NCI-H1092 (cell line): ENCODE measurements around the gene PRICKLE1.

ENCODE experiments used
- DNase-seq: peaks from one replicate; lab custom pipeline; 2025; lab: John Stamatoyannopoulos, UW

The PRICKLE1 gene

GRCh38 chr12:42490261-42490842 is 99.2 kb downstream of the PRICKLE1 start:
- DNase-seq, result no peak

- DNase-seq, result no peak
Observed at GRCh38 chr12:42486407-42486806, 103.1 kb downstream of the PRICKLE1 start.

GRCh38 chr12:42485823-42486222 is 103.7 kb downstream of the PRICKLE1 start:
- no peak for DNase-seq

GRCh38 chr12:42484996-42485395 is 104.5 kb downstream of the PRICKLE1 start:
- DNase-seq, result no peak

- no peak for DNase-seq
Observed at GRCh38 chr12:42483521-42483790, 106.1 kb downstream of the PRICKLE1 start.

- DNase-seq, result no peak
Observed at GRCh38 chr12:42482748-42483520, 106.6 kb downstream of the PRICKLE1 start.

GRCh38 chr12:42482041-42482747 is 107.4 kb downstream of the PRICKLE1 start:
- no peak for DNase-seq

GRCh38 chr12:42481368-42481767 is 108.2 kb downstream of the PRICKLE1 start:
- no peak for DNase-seq

- DNase-seq, result no peak
Observed at GRCh38 chr12:42477941-42478340, 111.6 kb downstream of the PRICKLE1 start.

GRCh38 chr12:42475106-42475505 is 114.4 kb downstream of the PRICKLE1 start:
- no peak for DNase-seq

- DNase-seq, result no peak
Observed at GRCh38 chr12:42474391-42474790, 115.2 kb downstream of the PRICKLE1 start.

GRCh38 chr12:42473561-42473960 is 116.0 kb downstream of the PRICKLE1 start:
- DNase-seq, result no peak

GRCh38 chr12:42473130-42473529 is 116.4 kb downstream of the PRICKLE1 start:
- no peak for DNase-seq

- DNase-seq, result no peak
Observed at GRCh38 chr12:42472376-42472775, 117.2 kb downstream of the PRICKLE1 start.

GRCh38 chr12:42469355-42470175 is 120.0 kb downstream of the PRICKLE1 start:
- no peak for DNase-seq

- no peak for DNase-seq
Observed at GRCh38 chr12:42468921-42469320, 120.6 kb downstream of the PRICKLE1 start.

GRCh38 chr12:42468341-42468821 is 121.2 kb downstream of the PRICKLE1 start:
- DNase-seq, result no peak

- DNase-seq, result no peak
Observed at GRCh38 chr12:42463671-42464070, 125.9 kb downstream of the PRICKLE1 start.

- no peak for DNase-seq
Observed at GRCh38 chr12:42462486-42462885, 127.1 kb downstream of the PRICKLE1 start.

GRCh38 chr12:42459336-42459847 is 130.2 kb downstream of the PRICKLE1 start:
- DNase-seq, result no peak

GRCh38 chr12:42458575-42458974 is 131.0 kb downstream of the PRICKLE1 start:
- no peak for DNase-seq

- DNase-seq, result no peak
Observed at GRCh38 chr12:42450248-42450647, 139.3 kb downstream of the PRICKLE1 start.
